Measurements from ENCODE around the gene PLEKHA7.

PLEKHA7 gene

GRCh38 chr11:16946477-16947282 lies 67.5 kb downstream of the PLEKHA7 start:
- in situ Hi-C loops (cut with MboI; ENCODE audit: low sequenced_read_pairs): no loop called here

GRCh38 chr11:16945671-16946469 lies 68.3 kb downstream of the PLEKHA7 start:
- in situ Hi-C loops (cut with MboI; ENCODE audit: low sequenced_read_pairs): no loop called here

GRCh38 chr11:16942911-16943310 lies 71.3 kb downstream of the PLEKHA7 start:
- in situ Hi-C loops (cut with MboI; ENCODE audit: low sequenced_read_pairs): no loop called here

- in situ Hi-C loops (cut with MboI; ENCODE audit: low sequenced_read_pairs): no loop called here
Observed at GRCh38 chr11:16942342-16942741, 71.9 kb downstream of the PLEKHA7 start.

- in situ Hi-C loops (cut with MboI; ENCODE audit: low sequenced_read_pairs): no loop called here
Observed at GRCh38 chr11:16941935-16942334, 72.3 kb downstream of the PLEKHA7 start.

GRCh38 chr11:16938061-16938460 lies 76.2 kb downstream of the PLEKHA7 start:
- in situ Hi-C loops (cut with MboI; ENCODE audit: low sequenced_read_pairs): no loop called here

- in situ Hi-C loops (cut with MboI; ENCODE audit: low sequenced_read_pairs): no loop called here
Observed at GRCh38 chr11:16936643-16937042, 77.6 kb downstream of the PLEKHA7 start.

GRCh38 chr11:16935518-16936302 lies 78.5 kb downstream of the PLEKHA7 start:
- in situ Hi-C loops (cut with MboI; ENCODE audit: low sequenced_read_pairs): no loop called here

- in situ Hi-C loops (cut with MboI; ENCODE audit: low sequenced_read_pairs): no loop called here
Observed at GRCh38 chr11:16933756-16934603, 80.2 kb downstream of the PLEKHA7 start.

- in situ Hi-C loops (cut with MboI; ENCODE audit: low sequenced_read_pairs): no loop called here
Observed at GRCh38 chr11:16933291-16933690, 80.9 kb downstream of the PLEKHA7 start.

- in situ Hi-C loops (cut with MboI; ENCODE audit: low sequenced_read_pairs): no loop called here
Observed at GRCh38 chr11:16928044-16928443, 86.2 kb downstream of the PLEKHA7 start.

GRCh38 chr11:16926883-16927626 lies 87.2 kb downstream of the PLEKHA7 start:
- in situ Hi-C loops (cut with MboI; ENCODE audit: low sequenced_read_pairs): no loop called here

- in situ Hi-C loops (cut with MboI; ENCODE audit: low sequenced_read_pairs): no loop called here
Observed at GRCh38 chr11:16925561-16926065, 88.6 kb downstream of the PLEKHA7 start.

- in situ Hi-C loops (cut with MboI; ENCODE audit: low sequenced_read_pairs): no loop called here
Observed at GRCh38 chr11:16924826-16925560, 89.2 kb downstream of the PLEKHA7 start.

GRCh38 chr11:16924462-16924825 lies 89.8 kb downstream of the PLEKHA7 start:
- in situ Hi-C loops (cut with MboI; ENCODE audit: low sequenced_read_pairs): no loop called here

- in situ Hi-C loops (cut with MboI; ENCODE audit: low sequenced_read_pairs): no loop called here
Observed at GRCh38 chr11:16923987-16924386, 90.2 kb downstream of the PLEKHA7 start.

- in situ Hi-C loops (cut with MboI; ENCODE audit: low sequenced_read_pairs): no loop called here
Observed at GRCh38 chr11:16921668-16922067, 92.5 kb downstream of the PLEKHA7 start.

- in situ Hi-C loops (cut with MboI; ENCODE audit: low sequenced_read_pairs): no loop called here
Observed at GRCh38 chr11:16921019-16921418, 93.2 kb downstream of the PLEKHA7 start.

- in situ Hi-C loops (cut with MboI; ENCODE audit: low sequenced_read_pairs): no loop called here
Observed at GRCh38 chr11:16920559-16920958, 93.7 kb downstream of the PLEKHA7 start.
